IMR-90 (cell line): ENCODE measurements around the gene OR51G1. TPM values are rescaled to one million over a fixed set of nuclear protein-coding genes. Genes with fewer than 3 reads are reported as not detected.

Source experiments
- ATAC-seq: fragments of 200-7000 bp; cut with Tn5 transposase; 2 replicates; pipeline ENCODE4 v1.9.1; 2020; ENCODE audit warnings: low read depth, mild to moderate bottlenecking, moderate library complexity
- BruUV-seq: library from RNA; stranded (reverse); fragments of 400-500 nt; replicated peaks from 2 replicates; lab custom pipeline; 2021; lab: Mats Ljungman, UMichigan
- CTCF ChIA-PET: fragments of 300-600 bp; formaldehyde crosslinking; extraction: SDS; loops from one replicate; lab custom pipeline; 2021; ENCODE audit warnings: antibody characterized with exemption; lab: Yijun Ruan, JAX
- POLR2A ChIA-PET: fragments of 300-600 bp; sonication (Branson Sonifier 250); formaldehyde crosslinking; loops from one replicate; lab custom pipeline; 2022; ENCODE audit warnings: antibody characterized with exemption; ENCODE audit not compliant: unreplicated experiment; lab: Charles Lee
- DNase-seq: peaks from one replicate; pipeline ENCODE4 v3.0.0; 2013
- H2AFZ ChIP-seq: replicated peaks from 2 replicates; pipeline ENCODE3; 2013; ENCODE audit warnings: low read length, mild to moderate bottlenecking; ENCODE audit not compliant: poor library complexity
- H2AK5ac ChIP-seq: 2 replicates; pipeline ENCODE4 v1.6.1; 2013; ENCODE audit warnings: low read depth, low read length, inconsistent platforms
- H2AK9ac ChIP-seq: replicated peaks from 2 replicates; pipeline ENCODE3; 2013; ENCODE audit warnings: mild to moderate bottlenecking, low read depth, low read length, moderate library complexity; ENCODE audit not compliant: poor library complexity
- H2BK120ac ChIP-seq: 2 replicates; pipeline ENCODE4 v1.6.1; 2013; ENCODE audit warnings: low read depth, low read length, inconsistent platforms
- H2BK15ac ChIP-seq: 3 replicates; pipeline ENCODE4 v1.6.1; 2013; ENCODE audit warnings: low read depth, low read length, inconsistent platforms
- H2BK20ac ChIP-seq: 2 replicates; pipeline ENCODE4 v1.6.1; 2013; ENCODE audit warnings: low read depth, mild to moderate bottlenecking, inconsistent platforms, low read length, moderate library complexity
- H2BK5ac ChIP-seq: 2 replicates; pipeline ENCODE4 v1.6.1; 2013; ENCODE audit warnings: mild to moderate bottlenecking, low read depth, low read length, inconsistent platforms; ENCODE audit not compliant: poor library complexity, severe bottlenecking
- H3K14ac ChIP-seq: replicated peaks from 2 replicates; pipeline ENCODE4 v1.6.1; 2013; ENCODE audit warnings: low read depth, low read length, inconsistent platforms
- H3K18ac ChIP-seq: 2 replicates; pipeline ENCODE4 v1.6.1; 2013; ENCODE audit warnings: low read depth, low read length, control low read depth
- H3K23ac ChIP-seq: 2 replicates; pipeline ENCODE4 v1.6.1; 2013; ENCODE audit warnings: low read depth, low read length, inconsistent platforms
- H3K27ac ChIP-seq: 2 replicates; pipeline ENCODE4 v1.5.1; 2013; ENCODE audit warnings: mild to moderate bottlenecking, control low read depth, low read length; ENCODE audit not compliant: insufficient read depth
- H3K27me3 ChIP-seq: 2 replicates; pipeline ENCODE4 v1.6.1; 2013; ENCODE audit warnings: low read length; ENCODE audit not compliant: control insufficient read depth, insufficient read depth
- H3K36me3 ChIP-seq: 2 replicates; pipeline ENCODE4 v1.6.1; 2013; ENCODE audit warnings: low read length, mixed read lengths; ENCODE audit not compliant: control insufficient read depth, insufficient read depth
- H3K4ac ChIP-seq: 2 replicates; pipeline ENCODE4 v1.6.1; 2013; ENCODE audit warnings: low read depth, low read length, inconsistent platforms
- H3K4me1 ChIP-seq: 2 replicates; pipeline ENCODE4 v1.6.1; 2013; ENCODE audit warnings: low read length, mixed read lengths; ENCODE audit not compliant: control insufficient read depth, insufficient read depth
- H3K4me2 ChIP-seq: 2 replicates; pipeline ENCODE4 v1.6.1; 2013; ENCODE audit warnings: low read depth, mild to moderate bottlenecking, control low read depth, low read length, moderate library complexity
- H3K4me3 ChIP-seq: 2 replicates; pipeline ENCODE4 v1.5.1; 2013; ENCODE audit warnings: low read depth, mild to moderate bottlenecking, control low read depth, low read length, moderate library complexity; ENCODE audit not compliant: insufficient read depth
- H3K56ac ChIP-seq: 2 replicates; pipeline ENCODE4 v1.6.1; 2013; ENCODE audit warnings: low read length, inconsistent platforms; ENCODE audit not compliant: insufficient read depth; ENCODE audit errors: extremely low read depth
- H3K79me1 ChIP-seq, 2 experiments: 2 replicates each; pipeline ENCODE4 v1.6.1; 2013; ENCODE audit warnings: low read length in 2 of 2, inconsistent platforms in 1 of 2, low read depth in 1 of 2
- H3K9ac ChIP-seq: 2 replicates; pipeline ENCODE4 v1.6.1; 2013; ENCODE audit warnings: low read depth, low read length, control low read depth
- H3K9me1 ChIP-seq: 2 replicates; pipeline ENCODE4 v1.6.1; 2013; ENCODE audit warnings: low read length, inconsistent platforms; ENCODE audit not compliant: insufficient read depth
- H3K9me3 ChIP-seq: 2 replicates; pipeline ENCODE4 v1.6.1; 2013; ENCODE audit warnings: low read length; ENCODE audit not compliant: control insufficient read depth, insufficient read depth
- H4K20me1 ChIP-seq: 2 replicates; pipeline ENCODE4 v1.6.1; 2013; ENCODE audit warnings: low read length, inconsistent platforms; ENCODE audit not compliant: insufficient read depth
- H4K5ac ChIP-seq: 2 replicates; pipeline ENCODE4 v1.6.1; 2013; ENCODE audit warnings: mild to moderate bottlenecking, low read depth, low read length, control low read depth
- H4K8ac ChIP-seq, 2 experiments: 2 replicates each; pipeline ENCODE4 v1.6.1; 2013; ENCODE audit warnings: low read depth in 2 of 2, low read length in 2 of 2, control low read depth in 1 of 2, inconsistent platforms in 1 of 2
- H4K91ac ChIP-seq: 2 replicates; pipeline ENCODE4 v1.6.1; 2013; ENCODE audit warnings: low read depth, low read length, inconsistent platforms; ENCODE audit not compliant: insufficient read depth
- FOS ChIP-seq: fragments of 150-350 bp; IDR thresholded peaks from 2 replicates; pipeline ENCODE4 v1.6.1; 2016; ENCODE audit warnings: low read depth, low read length
- NFE2L2 ChIP-seq: fragments of 150-350 bp; IDR thresholded peaks from 2 replicates; pipeline ENCODE4 v1.6.1; 2016; ENCODE audit warnings: low read depth, mild to moderate bottlenecking, low read length
- USF2 ChIP-seq: fragments of 150-350 bp; IDR thresholded peaks from 2 replicates; pipeline ENCODE4 v1.6.1; 2017; ENCODE audit warnings: mild to moderate bottlenecking, antibody characterized with exemption, low read length, low read depth
- WGBS, 2 experiments: methylation state at CpG; one replicate each; pipeline versions ENCODE4 v1.1.5 to v1.1.7; 2013; ENCODE audit warnings: missing lambda C conversion rate in 2 of 2; ENCODE audit not compliant: insufficient read length in 1 of 2; ENCODE audit errors: extremely low coverage in 2 of 2; 5-methylcytosine and 5-hydroxymethylcytosine counted together
- dilution Hi-C: fragments of 300-500 bp; cut with HindIII; formaldehyde crosslinking; loops from one replicate; pipeline ENCODE4 v1.14.3; 2018; ENCODE audit warnings: low sequenced_read_pairs; ENCODE audit not compliant: unreplicated experiment
- in situ Hi-C: fragments of 300-500 bp; cut with MboI; formaldehyde crosslinking; loops from 3 replicates; pipeline ENCODE4 v1.14.3; 2019; ENCODE audit warnings: low sequenced_read_pairs, inconsistent platforms, mixed read lengths
- intact Hi-C: fragments of 100-400 bp; cut with micrococcal nuclease; formaldehyde crosslinking; loops from 2 replicates; pipeline ENCODE4 v1.10.0; 2022
- polyA plus RNA-seq, 3 experiments: library from polyadenylated mRNA; depleted of rRNA; stranded (reverse); fragments of >200 nt; gene quantifications; 2 replicates each; pipeline ENCODE4 v1.2.3, GENCODE V29; 2012; ENCODE audit warnings: low replicate concordance in 1 of 3
- total RNA-seq: library from RNA; depleted of rRNA; stranded (reverse); fragments of >200 nt; gene quantifications from 2 replicates; pipeline ENCODE4 v1.2.3, GENCODE V29; 2012

The OR51G1 gene
- total and polyA plus RNA-seq, 2 of the 4 experiments (the other 2 are of a cell fraction), result not detected

- H3K4me3 ChIP-seq, result no peak overlapping the region
- H3K9ac ChIP-seq, result no peak overlapping the region
- H2BK5ac ChIP-seq, result no peak overlapping the region
- in situ Hi-C loops (no loop called here), intact Hi-C loops (no loop called here), dilution Hi-C loops (no loop called here)
- peaks cover 2% of the 10 kb centered on the region; the same call in 1 of the 2 replicates for H3K4me1 ChIP-seq
- H3K4ac ChIP-seq, result no peak overlapping the region
- no peaks in the 10 kb centered on the region for H3K27me3 ChIP-seq
- H2BK20ac ChIP-seq, result no peak overlapping the region
- H3K18ac ChIP-seq, result no peak overlapping the region
- no peak overlapping the region for H2BK15ac ChIP-seq
- H3K9me3 ChIP-seq, result no peaks in the 10 kb centered on the region
- H4K91ac ChIP-seq, result no peak overlapping the region
- H3K56ac ChIP-seq, result no peak overlapping the region
- ATAC-seq (no peak), DNase-seq (no peak)
- no peak overlapping the region for H3K23ac ChIP-seq
- H4K5ac ChIP-seq, result no peak overlapping the region
- H2AFZ ChIP-seq, result no peak overlapping the region
- WGBS, 2 experiments, result 83% methylated on average over 1 of the region's 3 CpGs; no CpG with 5 or more reads in 1 of the 2 experiments
- ChIA-PET POLR2A (no interaction called here), CTCF (no interaction called here)
- H2AK9ac ChIP-seq, result no peak overlapping the region
- no peak overlapping the region for H2AK5ac ChIP-seq
- H3K14ac ChIP-seq, result no peak overlapping the region
- no peaks in the 10 kb centered on the region for H3K79me1 ChIP-seq
- TF ChIP-seq FOS (no peak), USF2 (no peak), NFE2L2 (no peak)
- no peaks in the 10 kb centered on the region for H4K20me1 ChIP-seq
- no peak overlapping the region for H3K27ac ChIP-seq
- no peak overlapping the region for H3K4me2 ChIP-seq
- H3K9me1 ChIP-seq, result peaks cover 5% of the 10 kb centered on the region
- no TSS peak for BruUV-seq
- H3K36me3 ChIP-seq, result no peaks in the 10 kb centered on the region
- no peak overlapping the region for H2BK120ac ChIP-seq
- H4K8ac ChIP-seq, result no peak overlapping the region
Observed at GRCh38 chr11:4884361-4884760, 39.8 kb downstream of the OR51G1 start.
